GM18511 (cell line): Measurements from ENCODE around the gene ERICH3.

Source experiments
- ATAC-seq: cut with Tn5 transposase; IDR thresholded peaks from one replicate; pipeline ENCODE4 v1.9.1; 2021; ENCODE audit warnings: mild to moderate bottlenecking, moderate library complexity; ENCODE audit not compliant: unreplicated experiment

Gene ERICH3

DNA sequence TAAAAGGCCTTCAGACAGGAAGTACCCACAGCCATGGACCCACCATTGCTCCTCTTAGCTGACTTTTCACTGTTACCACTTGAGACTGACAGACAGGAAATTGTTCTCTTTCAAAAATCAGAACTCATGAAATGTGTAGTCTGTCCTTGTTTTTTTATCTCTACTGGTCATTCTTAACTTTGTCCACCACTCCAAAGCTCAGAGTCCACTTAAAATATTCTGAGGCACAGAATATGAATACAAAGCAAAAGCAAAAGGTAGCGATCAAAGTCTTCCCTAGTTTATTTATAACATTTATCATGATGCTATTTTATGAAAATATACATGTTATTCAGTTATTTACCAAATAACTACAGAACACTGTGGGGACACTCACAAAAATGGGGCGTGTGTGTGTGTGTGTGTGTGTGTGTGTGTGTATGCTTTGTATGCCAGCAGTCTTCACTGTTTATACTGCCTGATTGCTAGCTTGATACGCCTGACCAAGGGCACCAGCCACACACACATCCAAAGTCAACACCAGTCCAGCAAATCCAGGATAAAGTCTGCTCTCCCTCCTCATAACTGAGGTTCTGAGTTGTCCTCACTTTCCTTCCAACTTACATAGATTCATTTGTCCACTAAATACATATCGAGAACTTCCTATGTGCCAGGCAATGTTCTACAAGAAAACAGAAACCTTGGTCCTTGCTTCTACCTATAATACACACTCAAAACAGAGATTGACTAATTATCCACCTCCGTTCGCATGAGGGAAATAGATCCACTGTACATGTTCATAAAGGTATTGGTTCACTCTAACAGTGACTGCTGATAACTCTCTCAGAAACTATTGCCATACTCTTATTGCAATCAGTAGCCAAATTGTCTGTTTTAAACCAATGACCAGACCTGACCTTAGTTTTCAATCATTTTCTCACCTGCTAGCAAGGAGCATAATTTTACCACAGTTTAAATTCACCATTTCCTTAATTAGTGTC, 79.4 kb downstream of the ERICH3 start:
- ATAC-seq = no peak

DNA sequence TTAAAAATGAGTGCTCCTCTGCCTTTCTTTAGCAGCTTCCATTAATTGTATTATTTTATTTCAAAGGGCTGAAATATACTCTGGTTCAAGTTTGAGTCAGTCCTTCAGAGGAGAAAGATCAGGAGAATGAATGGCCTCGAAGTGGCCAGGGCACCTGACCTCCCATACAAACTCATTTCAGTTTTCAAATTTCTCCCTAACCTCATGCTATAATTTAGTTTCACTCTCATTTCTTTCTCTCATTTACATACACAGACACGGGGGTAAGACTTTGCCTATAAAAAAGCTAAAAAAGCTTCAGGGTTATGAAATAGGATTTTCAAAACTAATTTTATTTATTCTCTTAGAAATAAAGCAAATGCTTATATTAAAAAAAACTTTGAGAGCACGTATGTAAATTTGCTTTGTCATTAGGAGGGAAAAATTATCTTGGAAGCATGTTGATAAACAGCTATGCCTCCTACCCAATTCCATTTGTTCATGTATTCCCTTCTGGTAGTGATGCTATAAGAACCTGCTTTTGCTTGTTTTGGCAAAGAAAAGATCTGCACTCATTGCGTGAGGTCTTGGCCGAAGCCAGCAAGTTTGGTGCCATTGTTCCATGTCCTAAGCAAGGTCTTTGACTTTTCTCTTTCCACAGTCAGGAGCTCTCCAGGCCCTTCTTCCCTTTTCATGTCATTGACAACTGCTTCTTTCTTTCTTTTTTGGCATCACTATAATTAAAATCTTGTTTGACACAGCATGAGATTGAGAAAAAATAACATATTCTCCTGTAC, 80.8 kb downstream of the ERICH3 start:
- ATAC-seq = no peak

DNA sequence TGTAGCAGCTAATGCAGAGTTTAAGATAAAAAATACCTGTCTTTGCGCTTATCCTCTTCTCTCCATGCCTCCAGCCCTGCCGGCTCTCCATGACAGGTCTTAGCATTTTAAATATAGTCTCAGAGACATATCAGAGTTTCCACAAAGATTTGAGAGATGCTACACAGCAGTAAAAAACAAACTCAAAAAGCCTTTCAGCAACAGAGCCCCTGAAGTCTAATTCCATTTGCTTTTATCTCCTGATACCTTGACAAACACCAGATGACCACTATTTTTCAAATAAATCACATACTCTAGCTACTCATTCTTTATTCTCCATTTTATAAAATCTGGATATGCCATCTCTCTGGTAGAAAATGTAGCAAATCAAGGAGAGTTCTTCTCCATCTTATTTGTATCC, 81.6 kb downstream of the ERICH3 start:
- ATAC-seq = no peak

DNA sequence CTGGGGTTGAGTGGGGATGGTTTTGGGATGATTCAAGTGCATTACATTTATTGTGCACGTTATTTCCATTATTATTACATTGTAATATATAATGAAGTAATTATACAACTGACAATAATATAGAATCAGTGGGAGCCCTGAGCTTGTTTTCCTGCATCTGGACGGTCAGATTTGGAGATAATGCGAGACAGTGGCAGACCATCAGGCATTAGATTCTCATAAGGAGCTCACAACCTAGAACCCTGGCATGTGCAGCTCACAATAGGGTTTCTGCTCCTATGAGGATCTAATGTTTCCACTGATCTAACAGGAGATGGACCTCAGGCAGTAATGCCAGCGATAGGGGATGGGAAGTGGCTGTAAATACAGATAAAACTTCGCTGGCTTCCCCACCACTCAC, 83.3 kb downstream of the ERICH3 start:
- no peak for ATAC-seq

DNA sequence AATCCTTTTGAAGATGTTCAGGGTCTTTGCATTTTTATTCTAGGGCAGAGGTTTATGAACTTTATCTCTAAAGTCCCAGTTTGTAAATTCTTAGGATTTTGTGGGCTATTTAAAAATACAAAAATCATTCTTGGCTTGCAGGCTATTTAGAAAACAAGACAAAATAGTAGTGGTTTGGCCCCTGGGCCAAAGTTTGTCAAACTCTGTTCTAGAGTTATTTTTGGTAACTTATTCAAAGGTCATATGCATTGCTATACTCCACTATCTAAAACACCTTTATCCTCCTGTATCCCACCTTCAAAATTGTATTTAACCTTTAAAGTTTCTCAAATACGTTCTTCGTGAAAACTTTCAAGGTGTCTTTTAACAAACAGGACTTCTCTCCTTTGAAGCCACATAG, 85.7 kb downstream of the ERICH3 start:
- ATAC-seq = no peak

DNA sequence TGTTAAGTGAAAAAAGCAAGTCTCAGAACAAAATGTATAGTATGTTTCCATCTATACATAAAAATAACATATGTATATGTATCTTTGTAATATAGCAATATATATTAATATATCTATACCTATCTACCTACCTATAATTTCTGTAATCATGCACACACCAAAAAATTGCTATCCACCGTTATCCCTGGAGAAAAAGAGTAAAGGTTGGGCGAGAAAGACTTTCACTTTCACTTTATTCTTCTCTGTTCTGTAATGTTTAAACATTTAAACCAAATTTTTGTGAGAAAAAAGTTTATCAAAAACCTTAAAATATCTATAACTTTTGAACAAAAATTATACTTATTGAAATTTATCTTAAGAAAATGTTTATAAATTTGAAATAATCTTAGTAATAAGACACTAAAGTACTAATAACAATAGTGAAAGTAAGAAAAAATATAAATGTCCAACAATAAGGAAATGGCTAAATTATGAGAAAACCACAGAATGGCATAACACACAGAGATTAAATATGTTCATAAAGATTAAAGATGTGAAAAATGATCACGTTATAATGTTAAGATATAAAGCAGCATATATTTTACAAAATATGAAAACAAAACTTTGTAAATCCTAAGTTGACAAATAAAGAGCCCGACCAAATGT, 87.2 kb downstream of the ERICH3 start:
- no peak for ATAC-seq

DNA sequence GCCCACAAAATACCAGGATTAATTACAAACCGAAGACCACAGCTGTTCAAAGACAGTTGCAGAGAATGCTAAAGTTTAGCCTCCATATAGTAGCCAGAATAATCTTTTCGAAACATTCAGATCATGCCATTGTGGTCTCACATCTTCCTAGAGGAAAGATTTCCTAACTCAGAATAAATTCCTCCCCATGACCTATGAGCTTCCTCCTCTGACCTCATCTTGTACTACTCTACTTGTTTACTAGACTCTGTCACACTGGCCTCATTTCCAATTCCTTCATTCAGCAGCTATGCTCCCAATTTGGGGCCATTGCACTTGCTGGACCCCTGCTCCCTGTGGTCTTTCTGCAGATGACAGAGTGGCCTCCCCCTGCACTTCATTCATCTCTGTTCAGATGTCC, 89.4 kb downstream of the ERICH3 start:
- ATAC-seq = no peak

DNA sequence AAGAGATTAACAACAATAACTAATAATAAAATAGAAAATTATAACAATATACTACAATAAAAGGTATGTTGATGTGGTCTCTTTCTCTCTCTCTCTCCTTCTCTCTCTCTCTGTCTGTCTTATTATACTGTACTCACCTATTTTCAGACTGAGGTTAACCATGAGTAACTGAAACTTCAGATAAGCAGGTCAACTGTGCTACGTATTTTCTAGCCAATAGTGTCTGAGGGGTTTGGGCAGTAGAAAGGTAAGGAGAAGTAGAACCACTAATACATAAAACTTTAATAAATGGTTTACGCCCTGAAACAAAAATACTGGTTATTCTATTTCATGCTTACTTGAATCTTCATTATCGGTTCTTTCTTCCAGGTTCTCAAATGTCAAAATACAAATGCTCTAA, 90.2 kb downstream of the ERICH3 start:
- no peak for ATAC-seq

DNA sequence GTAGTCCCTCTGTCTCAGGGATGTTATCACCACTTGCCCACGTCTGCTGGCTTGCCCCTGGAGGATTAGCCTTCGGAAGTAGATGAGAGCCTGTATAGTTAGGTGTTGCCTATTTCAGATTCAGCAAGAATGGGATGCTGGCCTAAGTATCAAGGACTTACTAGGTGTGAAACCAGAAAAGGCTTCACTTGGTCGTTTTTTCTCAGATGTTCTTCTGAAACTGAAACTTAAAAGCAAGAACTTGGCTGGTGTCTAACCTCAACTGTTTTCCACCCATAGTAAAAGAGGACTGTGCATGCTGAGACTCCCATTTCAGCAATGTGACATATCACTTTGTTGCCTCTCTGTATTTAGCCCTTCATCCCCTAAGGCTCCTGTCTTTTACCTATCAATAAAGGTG, 94.2 kb downstream of the ERICH3 start:
- peak; percentile 100 for ATAC-seq

DNA sequence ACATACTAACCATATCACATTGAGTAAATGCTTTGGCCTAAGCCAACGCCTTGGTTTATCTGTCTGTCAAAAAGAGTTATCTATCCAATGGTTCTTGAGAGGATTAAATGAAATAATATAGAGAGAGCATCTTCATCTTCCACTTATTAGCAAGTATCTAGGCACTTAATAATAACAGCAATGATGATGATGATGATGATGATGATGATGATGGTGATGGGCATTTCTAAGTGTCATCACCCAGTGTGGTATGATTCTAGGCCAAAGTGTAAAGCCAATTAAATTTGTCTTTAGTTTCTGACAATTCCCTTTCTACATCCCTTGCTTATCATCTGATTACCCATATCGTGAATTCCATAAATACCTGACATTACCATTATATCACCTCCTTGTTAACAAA, 95.5 kb downstream of the ERICH3 start:
- no peak for ATAC-seq

DNA sequence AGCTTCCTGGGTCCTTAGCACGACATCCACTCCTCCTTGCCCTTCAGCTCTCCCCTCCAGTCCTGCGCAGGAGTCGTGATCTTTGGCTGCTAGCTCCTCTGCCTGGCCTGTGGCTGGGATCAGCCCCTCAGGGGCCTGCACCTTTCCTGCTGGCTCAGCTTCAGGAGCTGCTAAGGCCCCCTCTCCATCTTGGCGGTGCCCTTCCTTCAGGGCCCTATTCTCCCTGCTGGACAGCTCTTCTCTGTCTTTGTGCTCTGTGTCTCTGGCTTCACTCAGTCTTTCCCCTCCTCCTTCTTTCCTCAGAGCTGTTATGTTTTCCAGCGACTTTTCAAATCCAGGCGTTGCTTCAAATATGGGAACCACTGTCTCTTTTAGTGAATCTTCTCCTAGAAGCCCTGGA, 101.7 kb downstream of the ERICH3 start:
- ATAC-seq = no peak

DNA sequence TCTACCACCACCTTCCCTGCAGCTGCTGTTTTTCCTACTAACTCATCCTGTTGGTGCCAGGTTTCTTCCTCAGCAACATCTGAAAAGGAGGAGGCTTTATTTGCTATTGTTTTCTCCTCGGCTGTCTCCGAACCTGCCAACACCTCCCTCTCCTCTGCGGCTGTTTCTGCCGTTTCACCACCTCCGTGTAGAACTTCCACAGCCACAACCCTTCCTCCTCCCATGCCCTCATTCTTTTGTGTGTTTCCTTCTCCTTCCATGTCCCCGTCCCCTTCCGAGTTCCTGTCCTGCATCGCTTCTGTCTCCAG, 102.1 kb downstream of the ERICH3 start:
- ATAC-seq = no peak

DNA sequence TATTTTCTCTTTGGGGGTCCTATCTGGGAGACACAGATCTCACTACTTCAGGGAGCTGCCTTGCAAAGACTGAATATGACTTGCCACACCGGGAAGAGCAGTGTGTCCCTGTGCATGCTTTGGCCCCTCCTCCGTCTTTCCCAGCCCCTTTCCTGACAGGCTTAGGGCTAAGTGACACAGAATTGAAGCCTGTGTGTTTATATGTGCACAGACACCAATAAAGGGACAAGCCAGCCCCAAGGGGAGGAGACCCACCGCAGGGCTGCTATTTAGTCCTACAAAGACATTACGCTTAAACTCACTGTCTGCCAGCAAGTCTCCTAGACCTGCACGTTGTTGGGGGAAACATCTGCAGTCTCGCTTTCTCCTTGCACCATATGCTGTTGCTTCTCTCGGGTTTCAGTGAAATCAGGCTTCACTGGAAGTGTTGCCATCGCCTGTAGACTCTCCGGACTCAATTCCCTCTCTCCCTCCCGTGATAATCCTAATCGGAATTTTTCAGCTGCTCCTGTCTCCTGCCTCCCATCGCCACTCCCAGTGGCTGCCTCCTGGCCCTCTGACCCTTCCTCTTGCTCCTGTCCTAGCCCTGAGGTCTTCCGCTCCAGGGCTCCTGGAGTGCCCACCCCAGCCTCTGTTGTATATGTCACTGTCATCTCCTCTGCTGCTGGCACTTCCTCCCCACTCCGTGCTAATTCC, 102.6 kb downstream of the ERICH3 start:
- ATAC-seq = no peak

DNA sequence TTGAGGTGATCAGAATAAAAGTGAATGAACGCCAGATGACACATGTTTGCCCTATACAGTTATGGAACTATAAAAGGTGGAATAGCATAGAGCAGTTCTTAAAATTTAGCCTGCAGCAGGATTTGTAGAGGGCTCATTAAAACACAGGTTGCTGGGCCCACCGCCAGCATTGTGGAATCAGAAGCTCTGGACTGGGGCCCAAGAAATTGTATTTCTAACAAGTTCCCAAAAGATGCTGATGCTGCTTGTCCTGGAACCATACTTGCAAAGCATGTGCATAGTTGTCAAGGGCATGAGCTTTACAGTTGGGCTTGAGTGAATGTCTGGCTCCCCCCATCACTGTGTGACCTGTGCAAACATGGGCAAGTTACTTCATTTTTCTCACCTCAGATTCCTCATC, 123.7 kb downstream of the ERICH3 start:
- ATAC-seq = no peak

DNA sequence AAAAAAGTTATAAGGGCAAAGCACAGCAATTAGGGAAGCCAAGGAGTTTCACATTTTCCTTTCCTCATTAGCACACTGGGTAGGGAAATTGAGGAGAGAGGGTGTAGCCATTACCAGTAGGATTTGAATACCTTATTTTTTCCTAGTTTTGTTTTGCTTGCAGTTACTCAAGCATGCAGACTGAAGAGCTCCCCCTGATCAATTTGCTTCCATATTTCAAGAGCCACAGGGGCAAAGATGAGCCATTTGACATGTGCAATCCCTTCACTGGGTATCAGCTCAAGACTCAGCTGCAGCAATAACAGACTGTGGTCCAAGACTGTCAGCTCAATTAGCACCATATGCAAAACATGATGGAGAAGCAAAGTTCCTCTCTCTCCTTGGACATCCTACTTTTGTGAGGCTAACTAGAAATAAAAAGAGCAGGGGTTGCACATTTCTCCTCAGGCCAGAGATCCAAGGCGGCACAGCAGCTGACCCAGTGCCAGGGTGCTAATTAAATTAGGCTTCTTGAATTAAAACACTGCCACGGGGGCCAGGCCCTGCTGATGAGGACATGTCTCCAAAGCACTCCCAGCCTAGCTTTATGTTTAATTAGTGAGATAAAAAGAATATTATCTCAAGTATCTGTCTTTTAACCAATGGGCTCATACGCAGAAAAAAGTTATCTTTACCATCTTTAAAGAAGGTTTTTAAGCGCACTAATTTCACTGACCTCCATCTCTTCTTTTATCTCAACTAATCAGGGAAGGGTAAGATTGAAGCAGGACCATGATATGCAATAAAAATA, 124.4 kb downstream of the ERICH3 start:
- ATAC-seq = no peak

DNA sequence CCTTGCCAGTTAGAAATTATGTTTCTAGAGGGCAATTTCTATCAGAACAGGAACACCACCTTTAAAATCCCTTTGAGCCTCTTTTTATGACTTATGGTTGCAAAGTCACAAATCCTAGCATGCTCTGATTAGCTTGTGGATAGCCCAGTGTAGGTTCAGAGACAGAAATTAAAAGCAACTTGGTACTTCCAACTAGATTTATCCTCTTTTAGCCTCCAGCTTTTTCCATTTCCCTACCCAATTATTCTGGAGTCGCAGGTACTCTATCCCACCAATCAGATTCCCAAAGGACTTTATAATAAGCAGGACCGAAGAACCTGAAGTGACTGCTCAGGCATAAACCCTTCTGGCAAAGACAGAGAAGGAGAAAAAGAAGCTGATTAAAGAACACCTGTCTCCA, 127.8 kb downstream of the ERICH3 start:
- no peak for ATAC-seq

DNA sequence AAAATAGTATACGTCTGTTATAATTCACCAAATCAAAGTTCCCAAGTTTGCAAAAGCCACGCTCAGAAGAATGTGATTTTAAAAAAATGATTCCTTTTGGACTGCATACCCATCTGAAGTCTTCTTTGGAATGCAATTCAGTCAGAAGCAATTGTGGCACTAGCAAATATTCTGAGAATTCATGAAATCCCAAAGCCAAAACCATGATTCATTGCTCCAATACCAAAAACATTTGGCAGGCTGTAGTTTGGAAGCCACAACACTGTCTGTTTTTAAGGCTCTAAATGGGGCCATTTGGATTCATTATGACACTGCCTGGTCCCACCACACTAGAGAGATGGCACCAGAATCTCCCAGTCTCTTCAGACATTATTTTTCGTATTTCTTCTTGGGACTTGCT, 139.4 kb downstream of the ERICH3 start:
- no peak for ATAC-seq

DNA sequence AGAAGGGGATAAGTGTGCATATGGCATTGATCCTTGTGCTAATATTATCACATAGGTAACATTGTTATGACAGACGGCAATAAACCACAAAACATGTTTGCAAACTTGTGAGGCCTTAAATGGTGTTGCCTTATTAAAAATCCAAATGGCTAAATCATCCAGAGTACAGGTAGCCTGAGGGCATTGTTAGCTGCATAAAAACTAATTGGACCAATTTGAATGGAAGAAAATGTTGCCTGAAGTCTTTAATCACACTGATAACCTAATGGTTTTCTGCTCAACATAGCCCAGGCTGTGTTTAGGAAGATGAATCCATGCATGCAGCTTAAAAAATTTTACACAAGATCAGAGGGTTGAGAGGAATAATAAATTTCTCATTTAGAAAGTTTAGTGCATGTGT, 141.8 kb downstream of the ERICH3 start:
- ATAC-seq = no peak

DNA sequence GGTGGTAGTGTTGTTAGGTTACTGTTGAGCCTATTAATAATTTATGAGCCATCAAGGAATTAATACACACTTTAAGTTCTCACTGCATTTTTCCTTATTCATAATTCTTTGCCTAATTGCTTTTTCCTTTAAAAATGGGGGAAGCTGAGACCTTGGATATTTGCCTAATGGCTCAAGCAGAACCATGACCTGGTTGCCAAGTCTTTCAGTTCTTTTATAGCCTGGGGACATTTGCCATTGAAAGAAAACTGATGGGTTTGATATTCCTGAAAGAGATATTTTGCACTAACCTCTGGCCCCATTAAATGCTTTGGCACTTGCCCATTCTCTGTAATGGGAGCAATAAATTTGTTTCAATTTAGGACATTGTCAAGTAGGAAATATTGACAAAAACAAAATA, 142.7 kb downstream of the ERICH3 start:
- ATAC-seq = no peak

DNA sequence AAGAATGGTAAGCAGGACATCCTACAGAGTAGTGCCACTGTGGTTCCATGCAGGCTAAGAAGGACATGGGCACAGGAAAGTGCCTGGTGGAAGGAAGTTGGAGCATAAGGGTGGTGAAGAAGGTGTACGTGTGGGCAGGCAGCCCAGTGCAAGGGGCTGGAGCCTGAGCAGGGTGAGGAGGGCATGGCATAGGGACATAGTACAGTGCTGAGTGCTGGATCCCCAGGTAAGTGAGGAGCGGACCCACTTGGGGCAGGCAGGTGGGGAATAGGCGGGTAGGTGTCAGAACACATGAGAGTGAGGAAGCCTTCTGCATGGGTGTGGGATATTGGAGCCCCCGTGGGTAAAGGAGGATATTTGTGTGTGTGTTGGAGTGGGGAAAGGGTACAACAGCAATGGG, 145.5 kb downstream of the ERICH3 start:
- ATAC-seq = no peak
